NCI-H510A (cell line): ENCODE measurements around the gene HNF1A.

Source experiments
- DNase-seq: peaks from one replicate; lab custom pipeline; 2025; lab: John Stamatoyannopoulos, UW

HNF1A gene

GRCh38 chr12:121050725-121051124, 72.4 kb downstream of the HNF1A start:
- DNase-seq: no peak
